Myometrial cell (primary cell): ENCODE data around the gene CYP2A7. TPM values are rescaled to one million over a fixed set of nuclear protein-coding genes. Genes with fewer than 3 reads are reported as not detected.

Source experiments
- total RNA-seq: library from RNA; depleted of rRNA; stranded (reverse); fragments of >200 nt; gene quantifications from 2 replicates; pipeline ENCODE4 v1.2.3, GENCODE V29; 2015

The CYP2A7 gene
- not detected in 2 replicates for total RNA-seq

GRCh38 chr19:40882062-40882461 is at the start of gene CYP2A7:
Gene CYP2A7, minus strand, starts transcription at chr19:40882231. Its CDS starts 21 bp downstream, at chr19:40882210.

GRCh38 chr19:40850277-40850676 is 31.8 kb downstream of the CYP2A7 start, which contains the start of gene CYP2A6:
Gene CYP2A6, minus strand, starts transcription at chr19:40850447. Its CDS starts 21 bp downstream, at chr19:40850426.

Other genes with a start within 250 kb of the CYP2A7 start
- 28.8 and 51.6 TPM in 2 replicates for gene NUMBL, start 191.6 kb downstream of the CYP2A7 start, total RNA-seq
- gene COQ8B, start 165.3 kb downstream of the CYP2A7 start, total RNA-seq, result 20.6 and 26.8 TPM in 2 replicates
- gene ITPKC, start 165.1 kb downstream of the CYP2A7 start, total RNA-seq, result 25.7 and 31.4 TPM in 2 replicates
- 2.0 and 4.4 TPM in 2 replicates for gene ACTMAP, start 131.8 kb downstream of the CYP2A7 start, total RNA-seq
- 102 and 115 TPM in 2 replicates for gene SNRPA, start 131.0 kb downstream of the CYP2A7 start, total RNA-seq
- gene MIA, start 106.7 kb downstream of the CYP2A7 start, total RNA-seq, result not detected in 2 replicates
- 38.6 and 45.0 TPM in 2 replicates for gene RAB4B, start 104.0 kb downstream of the CYP2A7 start, total RNA-seq
- 88.8 and 103 TPM in 2 replicates for gene EGLN2, start 83.0 kb downstream of the CYP2A7 start, total RNA-seq
- gene CYP2A6, start 31.8 kb downstream of the CYP2A7 start, total RNA-seq, result not detected in 2 replicates
- gene CYP2B6, start 109.1 kb upstream of the CYP2A7 start, total RNA-seq, result not detected in 2 replicates
- gene CYP2A13, start 206.2 kb upstream of the CYP2A7 start, total RNA-seq, result not detected in 2 replicates
- gene CYP2F1, start 232.2 kb upstream of the CYP2A7 start, total RNA-seq, result not detected in 2 replicates